ENCODE results near the gene DNAH11.
"Not testable (repeated sequence)": the region's sequence is repeated elsewhere in the genome, so short reads cannot be mapped to it uniquely, and the experiment has no call there.

DNAH11 gene

GRCh38 chr7:21542891-21543527 lies at the start of gene DNAH11:
TSS of gene DNAH11 (plus strand) at chr7:21543039. CDS start at chr7:21543246, 207 bp downstream.
- DNase-seq, result peak; percentile 49

GRCh38 chr7:21495731-21496130 lies 47.1 kb upstream of the DNAH11 start:
- DNase-seq, result no peak

- DNase-seq, result peak; percentile 19
Measured at GRCh38 chr7:21497072-21497471, 45.8 kb upstream of the DNAH11 start.

GRCh38 chr7:21500117-21500832 lies 42.6 kb upstream of the DNAH11 start:
- DNase-seq, result no peak

GRCh38 chr7:21504021-21504420 lies 38.8 kb upstream of the DNAH11 start:
- DNase-seq, result no peak

GRCh38 chr7:21507627-21508343 lies 35.1 kb upstream of the DNAH11 start:
- DNase-seq, result peak; percentile 67

GRCh38 chr7:21508538-21508937 lies 34.3 kb upstream of the DNAH11 start:
- DNase-seq, result no peak

- no peak for DNase-seq
Measured at GRCh38 chr7:21514062-21514461, 28.8 kb upstream of the DNAH11 start.

- no peak for DNase-seq
Measured at GRCh38 chr7:21524680-21525079, 18.2 kb upstream of the DNAH11 start.

- peak; percentile 48 for DNase-seq
Measured at GRCh38 chr7:21526007-21526406, 16.8 kb upstream of the DNAH11 start.

- no peak for DNase-seq
Measured at GRCh38 chr7:21526448-21526847, 16.4 kb upstream of the DNAH11 start.

GRCh38 chr7:21532485-21532884 lies 10.4 kb upstream of the DNAH11 start:
- peak; percentile 5 for DNase-seq

GRCh38 chr7:21533646-21534045 lies 9.2 kb upstream of the DNAH11 start:
- not testable (repeated sequence) for DNase-seq

- DNase-seq, result not testable (repeated sequence)
Measured at GRCh38 chr7:21536445-21537118, 6.3 kb upstream of the DNAH11 start.

- DNase-seq, result no peak
Measured at GRCh38 chr7:21538936-21539495, 3.8 kb upstream of the DNAH11 start.

GRCh38 chr7:21543528-21544302 lies 876 bp downstream of the DNAH11 start:
- peak; percentile 14 for DNase-seq

- no peak for DNase-seq
Measured at GRCh38 chr7:21544303-21544656, 1.4 kb downstream of the DNAH11 start.

GRCh38 chr7:21544715-21545114 lies 1.9 kb downstream of the DNAH11 start:
- no peak for DNase-seq

GRCh38 chr7:21547501-21547900 lies 4.7 kb downstream of the DNAH11 start:
- no peak for DNase-seq

- DNase-seq, result no peak
Measured at GRCh38 chr7:21548491-21548890, 5.7 kb downstream of the DNAH11 start.

GRCh38 chr7:21550076-21550475 lies 7.2 kb downstream of the DNAH11 start:
- DNase-seq, result no peak

- no peak for DNase-seq
Measured at GRCh38 chr7:21550821-21551531, 8.1 kb downstream of the DNAH11 start.

All from hematopoietic multipotent progenitor cell treated with erythropoietin and hydrocortisone succinate and interleukin-3 and kit ligand, for 8 days (in vitro differentiated cells).